Breast epithelium (tissue), 3 donors: Measurements from ENCODE around the gene ANKS1A.

Experiments used
- CTCF ChIP-seq, 3 donors: fragments of 450-650 bp; IDR thresholded peaks; one replicate each; pipeline ENCODE4 v1.5.1; 2016 to 2017; ENCODE audit warnings: antibody characterized with exemption in 3 of 3, mild to moderate bottlenecking in 3 of 3, moderate library complexity in 3 of 3
- POLR2A ChIP-seq: fragments of 450-650 bp; IDR thresholded peaks from one replicate; pipeline ENCODE4 v1.6.1; 2016; ENCODE audit warnings: antibody characterized with exemption, mild to moderate bottlenecking, moderate library complexity
- POLR2AphosphoS5 ChIP-seq, 3 donors: sonication (generic); formaldehyde crosslinking; IDR thresholded peaks; one replicate each; pipeline ENCODE4 v1.6.1; 2017; ENCODE audit warnings: antibody characterized with exemption in 3 of 3

DNA sequence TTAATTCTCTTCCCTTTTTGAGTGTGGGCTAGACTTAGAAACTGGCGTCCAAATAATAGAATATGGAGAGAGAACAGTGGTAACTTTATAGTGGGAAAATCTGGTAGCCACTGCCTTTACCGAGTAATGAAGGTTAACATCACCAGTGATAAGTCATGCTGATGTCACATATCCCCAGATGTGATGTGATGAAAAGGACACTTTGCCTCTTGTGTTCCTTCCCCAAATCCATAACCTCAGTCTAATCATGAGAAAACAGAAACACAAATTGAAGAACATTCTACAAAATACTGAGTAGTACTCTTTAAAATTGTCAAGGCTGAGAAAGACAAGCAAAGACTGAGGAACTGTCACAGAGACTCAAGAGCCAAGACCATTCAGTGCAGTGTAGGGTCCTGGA is 17.8 kb downstream of the ANKS1A start:
- TF ChIP-seq CTCF (IDR thresholded peaks at IDR 0.05) (no peak), POLR2A (no peak), POLR2AphosphoS5 (IDR thresholded peaks at IDR 0.05) (no peak)
